Skin of body (tissue), 2 donors: Measurements from ENCODE around the gene PACS2. TPM values are rescaled to one million over a fixed set of nuclear protein-coding genes. Genes with fewer than 3 reads are reported as not detected.
"Not testable (repeated sequence)": the region's sequence is repeated elsewhere in the genome, so short reads cannot be mapped to it uniquely, and the experiment has no call there.

ENCODE experiments used
- DNase-seq: peaks from one replicate; lab custom pipeline; 2025; lab: John Stamatoyannopoulos, UW
- total RNA-seq: library from RNA; depleted of rRNA; stranded (reverse); fragments of >200 nt; gene quantifications from one replicate; pipeline ENCODE4 v1.2.3, GENCODE V29; 2014

The PACS2 gene
- total RNA-seq, 1 donor from 2014 or later = 44.9 TPM

- DNase-seq = no peak
Observed at GRCh38 chr14:105287249-105288102, 27.1 kb upstream of the PACS2 start.

GRCh38 chr14:105288936-105289335 lies 25.6 kb upstream of the PACS2 start:
- DNase-seq = not testable (repeated sequence)

GRCh38 chr14:105290621-105291346 lies 23.8 kb upstream of the PACS2 start:
- no peak for DNase-seq

GRCh38 chr14:105292826-105293711 lies 21.5 kb upstream of the PACS2 start:
- no peak for DNase-seq

- DNase-seq = peak; percentile 32
Observed at GRCh38 chr14:105294142-105294597, 20.4 kb upstream of the PACS2 start.

GRCh38 chr14:105297311-105297710 lies 17.2 kb upstream of the PACS2 start:
- not testable (repeated sequence) for DNase-seq

- DNase-seq = no peak
Observed at GRCh38 chr14:105299654-105300541, 14.7 kb upstream of the PACS2 start.

GRCh38 chr14:105300542-105301102 lies 13.9 kb upstream of the PACS2 start, which contains the start of gene BRF1:
Gene BRF1 (minus strand): TSS chr14:105301001. CDS start chr14:105300629, 372 bp downstream.
- DNase-seq = peak; percentile 91

- peak; percentile 91 for DNase-seq
Observed at GRCh38 chr14:105301103-105301914, 13.2 kb upstream of the PACS2 start.

- not testable (repeated sequence) for DNase-seq
Observed at GRCh38 chr14:105301915-105302249, 12.7 kb upstream of the PACS2 start.

- DNase-seq = no peak
Observed at GRCh38 chr14:105303949-105304348, 10.6 kb upstream of the PACS2 start.

- no peak for DNase-seq
Observed at GRCh38 chr14:105304565-105304964, 10.0 kb upstream of the PACS2 start.

GRCh38 chr14:105305345-105305744 lies 9.2 kb upstream of the PACS2 start:
- DNase-seq = no peak

GRCh38 chr14:105305791-105306190 lies 8.8 kb upstream of the PACS2 start:
- no peak for DNase-seq

GRCh38 chr14:105307052-105307727 lies 7.4 kb upstream of the PACS2 start:
- no peak for DNase-seq

GRCh38 chr14:105309371-105309770 lies 5.2 kb upstream of the PACS2 start:
- DNase-seq = no peak

GRCh38 chr14:105311838-105312237 lies 2.7 kb upstream of the PACS2 start:
- no peak for DNase-seq

GRCh38 chr14:105312973-105313372 lies 1.6 kb upstream of the PACS2 start:
- DNase-seq = no peak
